HG03439 (cell line): ENCODE results near the gene RTL5.
"Not testable (repeated sequence)": the region's sequence is repeated elsewhere in the genome, so short reads cannot be mapped to it uniquely, and the experiment has no call there.

ENCODE experiments used
- ATAC-seq: cut with Tn5 transposase; IDR thresholded peaks from one replicate; pipeline ENCODE4 v1.9.1; 2021; ENCODE audit warnings: mild to moderate bottlenecking, moderate library complexity; ENCODE audit not compliant: unreplicated experiment

The RTL5 gene

DNA sequence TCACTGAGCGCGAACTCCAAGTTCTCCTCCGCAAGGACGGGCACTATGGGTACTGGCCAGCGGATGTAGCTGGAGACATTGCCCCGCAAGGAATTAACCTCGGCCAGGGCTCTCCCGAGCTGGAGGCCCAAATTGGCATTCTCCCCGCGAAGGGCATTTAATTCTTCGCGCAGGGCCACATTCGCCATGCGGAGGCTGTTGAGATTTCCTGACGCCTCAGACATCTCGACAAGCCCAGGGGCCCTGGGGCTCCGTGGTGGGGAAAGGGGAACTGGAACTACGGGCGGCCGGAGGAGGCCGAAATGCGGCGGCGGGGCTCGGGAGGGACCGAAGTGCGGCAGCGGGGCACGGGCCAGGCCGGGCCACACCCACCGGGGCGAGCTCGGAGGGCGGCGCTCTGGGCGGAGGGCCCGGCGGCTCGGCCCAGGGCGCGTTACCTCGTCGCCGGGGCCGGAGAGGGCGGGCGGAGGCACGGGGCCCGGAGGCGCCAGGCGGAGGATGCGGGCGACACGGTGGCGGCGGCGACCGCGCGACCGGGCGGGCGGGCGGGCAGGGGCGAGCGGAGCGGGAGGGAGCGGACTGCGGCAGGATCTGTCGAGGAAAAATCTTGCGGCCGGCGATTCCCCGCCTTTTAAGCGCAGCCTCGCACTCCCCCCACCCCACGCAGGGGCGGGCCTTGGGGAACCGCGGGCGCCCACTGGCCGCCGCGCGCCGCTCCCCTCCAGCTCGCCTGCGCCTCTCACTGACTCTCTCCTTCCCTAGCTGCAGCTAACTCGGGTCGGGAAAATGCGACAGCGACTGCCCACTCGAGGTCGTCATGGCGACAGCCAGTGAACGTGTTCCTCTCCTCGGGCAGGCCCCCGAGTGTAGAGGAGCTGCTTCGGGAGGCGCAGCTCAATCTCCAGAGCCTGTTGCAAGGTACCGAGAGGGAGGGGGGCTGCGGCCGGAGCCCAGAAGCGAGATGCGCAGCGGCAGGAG lies at the start of gene RTL5:
TSS of gene RTL5 (minus strand) at position 599 of the 978 bp plus-strand sequence.
- ATAC-seq = peak; percentile 63

- ATAC-seq = no peak
Measured at GRCh38 chrX:72180539-72180938, 48.8 kb upstream of the RTL5 start.

GRCh38 chrX:72176981-72177380 lies 45.3 kb upstream of the RTL5 start:
- no peak for ATAC-seq

DNA sequence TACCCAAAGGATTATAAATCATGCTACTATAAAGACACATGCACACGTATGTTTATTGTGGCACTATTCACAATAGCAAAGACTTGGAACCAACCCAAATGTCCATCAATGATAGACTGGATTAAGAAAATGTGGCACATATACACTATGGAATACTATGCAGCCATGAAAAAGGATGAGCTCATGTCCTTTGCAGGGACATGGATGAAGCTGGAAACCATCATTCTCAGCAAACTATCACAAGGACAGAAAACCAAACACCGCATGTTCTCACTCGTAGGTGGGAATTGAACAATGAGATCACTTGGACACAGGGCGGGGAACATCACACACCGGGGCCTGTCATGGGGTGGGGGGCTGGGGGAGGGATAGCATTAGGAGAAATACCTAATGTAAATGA lies 44.6 kb upstream of the RTL5 start:
- ATAC-seq = not testable (repeated sequence)

GRCh38 chrX:72169008-72169728 lies 37.5 kb upstream of the RTL5 start:
- no peak for ATAC-seq

DNA sequence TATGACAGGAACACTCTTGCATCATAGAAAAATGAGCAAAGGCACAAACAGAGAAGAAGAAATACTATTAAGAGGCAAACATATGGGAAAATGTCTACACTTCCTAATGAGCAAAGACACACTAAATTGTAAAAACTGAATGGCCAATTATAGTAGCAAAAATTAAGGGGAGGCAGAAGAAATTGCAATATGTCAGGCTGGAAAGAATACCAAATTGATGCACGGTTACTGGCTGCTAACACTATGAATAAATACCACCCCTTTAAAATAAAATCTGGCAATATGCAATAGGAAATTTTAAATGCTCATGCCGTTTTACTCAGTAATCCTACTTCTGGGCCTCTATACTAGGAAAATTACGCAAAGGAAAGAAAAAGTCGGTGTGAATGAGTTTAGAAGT lies 33.8 kb upstream of the RTL5 start:
- ATAC-seq = no peak

DNA sequence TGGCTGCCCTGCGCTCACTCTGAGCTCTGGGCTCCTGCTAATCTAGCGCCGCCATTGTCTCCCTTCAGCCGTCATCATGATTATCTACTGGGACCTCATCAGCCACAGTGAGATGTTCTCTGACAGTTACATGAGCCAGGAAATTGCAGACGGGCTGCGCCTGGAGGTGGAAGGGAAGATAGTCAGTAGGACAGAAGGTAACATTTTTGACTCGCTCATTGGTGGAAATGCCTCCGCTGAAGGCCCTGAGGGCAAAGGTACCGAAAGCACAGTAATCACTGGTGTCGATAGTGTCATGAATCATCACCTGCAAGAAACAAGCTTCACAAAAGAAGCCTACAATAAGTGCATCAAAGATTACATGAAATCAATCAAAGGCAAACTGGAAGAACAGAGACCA lies 28.1 kb upstream of the RTL5 start:
- ATAC-seq = no peak

GRCh38 chrX:72158773-72159172 lies 27.1 kb upstream of the RTL5 start:
- ATAC-seq = no peak

GRCh38 chrX:72146527-72146926 lies 14.8 kb upstream of the RTL5 start:
- ATAC-seq = no peak

DNA sequence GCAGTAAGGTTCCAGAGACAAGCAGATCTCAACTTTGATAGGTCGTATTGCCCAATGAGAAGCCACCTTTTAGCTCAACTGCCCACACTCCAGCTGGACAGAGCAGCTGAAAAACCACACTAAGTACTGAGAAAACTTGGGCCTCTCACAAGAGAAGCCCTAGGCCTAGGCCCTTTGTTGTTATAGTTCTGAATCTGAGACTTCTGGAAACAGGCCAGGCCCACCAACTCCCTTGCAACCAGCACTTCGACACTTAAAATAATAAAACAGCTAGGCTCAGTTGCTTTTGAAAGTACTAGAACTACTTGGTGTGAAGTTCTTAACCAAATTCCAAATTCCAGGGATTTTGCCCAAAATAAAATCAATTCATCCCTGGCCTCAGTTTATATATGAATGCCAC lies 13.5 kb upstream of the RTL5 start:
- ATAC-seq = no peak

- no peak for ATAC-seq
Measured at GRCh38 chrX:72143609-72143907, 11.8 kb upstream of the RTL5 start.

- ATAC-seq = no peak
Measured at GRCh38 chrX:72142794-72143608, 11.3 kb upstream of the RTL5 start.

DNA sequence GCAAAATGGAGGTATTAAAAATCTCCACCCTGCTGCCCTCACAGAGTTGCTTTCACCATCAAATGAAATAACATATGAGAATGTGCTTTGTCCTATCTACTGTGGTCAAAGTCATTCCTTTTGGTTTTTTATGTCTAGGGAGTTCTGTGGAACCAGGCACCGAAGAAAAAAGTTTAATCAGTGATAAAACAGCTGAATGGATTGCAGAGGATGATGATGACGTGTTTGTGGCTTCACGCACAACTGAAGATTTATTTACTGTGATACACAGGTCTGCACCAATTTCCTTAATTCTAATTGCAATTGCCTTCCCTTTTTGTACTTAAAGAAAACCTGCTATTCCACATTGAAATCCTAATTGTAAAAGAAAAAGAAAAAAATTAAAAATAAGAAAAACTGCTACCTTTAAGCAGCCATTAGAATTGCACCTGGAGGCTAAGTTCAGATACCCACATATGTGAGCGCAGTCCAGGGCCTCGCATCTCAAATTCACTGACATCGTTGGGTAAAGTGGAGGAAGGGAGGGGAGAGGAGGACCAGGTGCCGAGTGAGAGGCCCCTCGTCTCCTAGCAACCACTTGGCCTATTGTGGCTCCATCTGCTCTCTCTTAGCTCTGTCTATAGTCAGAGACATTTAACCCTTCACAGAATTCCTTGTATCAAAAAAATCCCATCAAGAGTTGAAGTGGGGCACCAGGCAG lies 10.5 kb upstream of the RTL5 start:
- no peak for ATAC-seq

DNA sequence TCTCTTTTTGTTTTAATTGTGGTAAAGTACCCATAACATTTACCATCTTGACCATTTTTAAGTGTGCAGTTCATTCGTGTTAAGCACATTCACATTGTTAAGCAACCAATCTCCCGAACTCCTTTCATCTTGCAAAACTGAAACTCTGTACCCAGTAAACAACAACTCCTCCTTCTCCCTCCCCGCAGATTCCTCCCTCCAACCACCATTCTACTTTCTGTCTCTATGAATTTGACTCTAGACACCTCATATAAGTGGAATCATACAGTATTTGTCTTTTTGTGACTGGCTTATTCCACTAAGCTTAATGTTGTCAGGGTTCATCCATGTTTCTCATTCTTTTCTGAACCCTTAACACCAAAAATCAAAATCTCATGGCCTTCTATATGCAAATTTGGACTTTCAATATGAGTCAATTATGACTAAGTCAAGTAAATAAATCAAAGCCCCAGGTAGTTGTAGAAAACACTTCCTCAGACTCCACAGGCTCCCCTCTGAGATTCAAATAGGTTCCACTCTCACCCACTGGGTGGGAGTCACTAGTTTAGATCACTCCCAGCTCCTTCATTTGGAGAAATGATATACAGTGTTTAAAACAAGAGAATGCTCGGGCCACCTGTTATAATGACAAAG lies 9.8 kb upstream of the RTL5 start:
- ATAC-seq = peak; percentile 75

DNA sequence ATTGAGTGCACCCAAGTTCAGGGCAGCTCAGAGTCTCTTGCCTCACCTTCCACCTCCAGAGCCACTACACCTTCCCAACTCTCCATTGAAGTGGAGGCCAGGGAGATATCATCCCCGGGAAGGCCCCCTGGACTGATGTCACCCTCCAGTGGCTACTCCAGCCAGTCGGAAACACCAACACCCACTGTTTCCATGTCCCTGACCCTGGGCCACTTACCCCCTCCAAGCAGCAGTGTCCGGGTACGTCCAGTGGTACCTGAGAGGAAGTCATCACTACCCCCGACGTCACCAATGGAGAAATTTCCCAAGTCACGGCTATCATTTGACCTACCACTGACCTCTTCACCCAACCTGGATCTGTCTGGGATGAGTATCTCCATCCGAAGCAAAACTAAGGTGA lies 7.8 kb upstream of the RTL5 start:
- ATAC-seq = no peak

DNA sequence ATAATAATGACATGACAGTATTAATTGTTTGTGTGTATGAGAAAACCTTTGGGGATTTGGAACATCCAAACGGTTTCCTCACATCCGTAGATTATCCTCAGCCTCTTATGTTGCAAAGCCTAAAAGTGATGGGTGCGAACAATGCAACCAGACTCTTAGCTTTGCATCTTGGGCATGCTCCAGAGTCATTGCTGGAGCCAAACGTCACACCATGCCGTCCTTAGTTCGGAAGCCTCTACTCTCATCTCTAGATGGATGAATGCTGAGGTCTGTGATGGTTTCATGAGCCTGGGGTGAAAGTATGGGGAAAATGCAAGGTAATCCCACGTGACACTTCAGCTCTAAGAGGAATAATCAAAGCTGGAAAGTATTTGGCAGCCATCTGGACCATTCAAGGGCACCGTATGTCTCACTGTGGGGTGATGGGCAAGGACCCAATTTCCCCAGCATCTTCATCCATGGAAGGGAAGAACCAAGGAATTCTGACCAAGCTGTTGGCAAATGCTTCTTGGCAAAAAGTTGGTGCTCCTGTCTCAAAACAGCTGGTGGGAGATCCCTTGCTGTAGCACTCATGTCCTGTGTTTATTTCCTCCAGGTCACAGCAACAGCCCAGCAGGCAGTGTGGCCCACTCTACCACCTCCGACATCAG lies 6.3 kb upstream of the RTL5 start:
- ATAC-seq = no peak

GRCh38 chrX:72133851-72134546 lies 2.3 kb upstream of the RTL5 start:
- ATAC-seq = no peak

DNA sequence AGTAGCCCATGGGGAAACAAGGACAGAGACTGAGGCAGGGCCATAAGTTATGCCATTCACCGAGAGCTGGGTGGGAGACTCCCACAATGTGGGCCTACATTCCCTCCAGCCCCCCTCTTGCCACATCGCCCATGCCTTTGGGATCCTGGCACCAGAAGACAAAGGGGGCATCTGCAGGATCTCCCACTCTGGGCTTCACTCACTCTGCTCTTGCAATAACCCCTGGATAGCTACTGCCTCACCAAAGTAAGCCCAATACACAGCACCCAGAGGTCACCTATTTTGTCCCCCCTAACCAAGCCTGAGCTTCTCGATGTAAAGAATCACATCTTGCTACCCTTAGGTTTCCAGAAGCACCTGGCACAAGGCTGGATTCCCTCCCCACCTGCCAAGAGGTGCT lies 741 bp upstream of the RTL5 start:
- no peak for ATAC-seq

DNA sequence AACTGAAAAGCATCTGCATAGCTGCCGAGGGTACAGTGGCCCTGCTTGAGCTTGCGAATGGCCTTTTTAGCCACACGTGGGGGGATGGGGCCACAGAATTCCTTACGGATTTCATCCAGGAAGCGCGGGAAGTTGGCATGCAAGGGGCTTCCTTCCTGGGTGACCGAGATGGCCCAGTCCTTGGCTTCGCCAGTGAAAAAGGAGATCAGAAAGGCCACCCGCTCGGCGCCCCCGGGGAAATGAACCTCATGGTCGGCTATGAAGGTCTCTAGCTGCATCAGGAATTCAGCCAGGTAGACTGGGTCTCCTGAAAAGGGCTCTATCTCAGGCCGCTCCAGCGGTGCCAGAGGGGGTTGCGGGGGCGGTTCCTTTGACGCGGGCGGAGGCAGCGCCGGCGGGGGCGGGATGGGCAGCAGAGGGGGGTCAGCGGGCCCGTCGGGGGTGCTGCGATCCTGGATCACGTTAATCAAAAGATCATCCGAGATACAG lies 909 bp downstream of the RTL5 start:
- no peak for ATAC-seq
